Lower leg skin (tissue), 4 donors: ENCODE data around the gene RACK1. TPM values are rescaled to one million over a fixed set of nuclear protein-coding genes. Genes with fewer than 3 reads are reported as not detected.
"Not testable (repeated sequence)": the region's sequence is repeated elsewhere in the genome, so short reads cannot be mapped to it uniquely, and the experiment has no call there.

Source experiments
- DNase-seq, 2 donors: peaks; one replicate each; pipeline ENCODE4 v3.0.0-alpha.2; 2019; ENCODE audit warnings: low spot score in 2 of 2
- H3K4me3 ChIP-seq: fragments of 200-600 bp; sonication (generic); 2 replicates; pipeline ENCODE4 v1.5.1; 2017; ENCODE audit warnings: mild to moderate bottlenecking, low read depth; ENCODE audit not compliant: poor library complexity, severe bottlenecking
- CTCF ChIP-seq, 3 donors: fragments of 450-650 bp; IDR thresholded peaks; one replicate each; pipeline ENCODE4 v1.5.1; 2016; ENCODE audit warnings: antibody characterized with exemption in 3 of 3, mild to moderate bottlenecking in 3 of 3, moderate library complexity in 2 of 3
- POLR2A ChIP-seq, 2 donors: fragments of 450-650 bp; IDR thresholded peaks; one replicate each; pipeline ENCODE4 v1.6.1; 2016 to 2017; ENCODE audit warnings: antibody characterized with exemption in 2 of 2, mild to moderate bottlenecking in 1 of 2, moderate library complexity in 1 of 2
- WGBS, 2 donors: methylation state at CpG; one replicate each; pipeline ENCODE4 v1.1.5; 2018; 5-methylcytosine and 5-hydroxymethylcytosine counted together
- intact Hi-C: fragments of 100-400 bp; cut with DNase I; formaldehyde crosslinking; loops from one replicate; pipeline ENCODE4 v1.15.0; 2023; ENCODE audit warnings: low total_unique reads
- total RNA-seq, 4 donors: library from RNA; depleted of rRNA; stranded (reverse); fragments of >200 nt; gene quantifications; one replicate each; pipeline ENCODE4 v1.1.0, GENCODE V29; 2016

Gene RACK1
- total RNA-seq, 4 donors from 2014 or later, result 3,064 to 4,085 (median 3,503) TPM

- intact Hi-C loops, result no loop called here
- WGBS, 2 donors, result 87 to 91% methylated on average over 18 of the region's 18 CpGs
- H3K4me3 ChIP-seq, result no peak overlapping the region
- peak in 1 of 2 donors; percentile 80 for DNase-seq
- TF ChIP-seq CTCF (IDR thresholded peaks at IDR 0.05) (no peak), POLR2A (IDR thresholded peaks at IDR 0.05) (no peak)
These were observed 38.2 kb upstream of the RACK1 start for GRCh38 chr5:181281984-181282316.

GRCh38 chr5:181281077-181281983, 37.6 kb upstream of the RACK1 start:
- peak in 1 of 2 donors; percentile 46 for DNase-seq
- intact Hi-C loops, result no loop called here
- WGBS, 2 donors, result 91 to 94% methylated on average over 40 of the region's 40 CpGs
- TF ChIP-seq CTCF (IDR thresholded peaks at IDR 0.05), result no peak
- no peak for TF ChIP-seq POLR2A (IDR thresholded peaks at IDR 0.05)
- H3K4me3 ChIP-seq, result no peak overlapping the region

GRCh38 chr5:181280251-181280762, 36.6 kb upstream of the RACK1 start:
- H3K4me3 ChIP-seq, result no peak overlapping the region
- 84 to 88% methylated on average over 7 of the region's 7 CpGs for WGBS, 2 donors
- intact Hi-C loops, result no loop called here
- no peak for DNase-seq
- TF ChIP-seq CTCF (IDR thresholded peaks at IDR 0.05), result no peak
- no peak for TF ChIP-seq POLR2A (IDR thresholded peaks at IDR 0.05)

GRCh38 chr5:181273433-181273744, 29.7 kb upstream of the RACK1 start:
- peak in 1 of 2 donors; percentile 72 for DNase-seq
- intact Hi-C loops, H3K4me3 ChIP-seq: not testable (repeated sequence)
- 41 to 86% methylated on average over 22 to 28 of the region's 28 CpGs for WGBS, 2 donors

- TF ChIP-seq CTCF (IDR thresholded peaks at IDR 0.05) (no peak), POLR2A (IDR thresholded peaks at IDR 0.05) (no peak)
- DNase-seq, result peak in 1 of 2 donors; percentile 42
These were observed 27.4 kb upstream of the RACK1 start for GRCh38 chr5:181271081-181271480.

GRCh38 chr5:181267907-181268306, 24.2 kb upstream of the RACK1 start:
- H3K4me3 ChIP-seq, intact Hi-C loops: not testable (repeated sequence)
- WGBS, 2 donors, result 85 to 86% methylated on average over 12 of the region's 12 CpGs
- peak in 1 of 2 donors; percentile 28 for DNase-seq

More at GRCh38 chr5:181271081-181271480, 27.4 kb upstream of the RACK1 start:
- WGBS, 2 donors, result 85 to 91% methylated on average over 3 of the region's 3 CpGs
- H3K4me3 ChIP-seq, result no peak overlapping the region
- intact Hi-C loops, result no loop called here

GRCh38 chr5:181267291-181267904, 23.7 kb upstream of the RACK1 start:
- DNase-seq, result peak in 1 of 2 donors; percentile 12
- H3K4me3 ChIP-seq, intact Hi-C loops: not testable (repeated sequence)
- WGBS, 2 donors, result 63 to 72% methylated on average over 8 of the region's 8 CpGs
